ENCODE measurements around the gene TNS1.

The TNS1 gene

DNA sequence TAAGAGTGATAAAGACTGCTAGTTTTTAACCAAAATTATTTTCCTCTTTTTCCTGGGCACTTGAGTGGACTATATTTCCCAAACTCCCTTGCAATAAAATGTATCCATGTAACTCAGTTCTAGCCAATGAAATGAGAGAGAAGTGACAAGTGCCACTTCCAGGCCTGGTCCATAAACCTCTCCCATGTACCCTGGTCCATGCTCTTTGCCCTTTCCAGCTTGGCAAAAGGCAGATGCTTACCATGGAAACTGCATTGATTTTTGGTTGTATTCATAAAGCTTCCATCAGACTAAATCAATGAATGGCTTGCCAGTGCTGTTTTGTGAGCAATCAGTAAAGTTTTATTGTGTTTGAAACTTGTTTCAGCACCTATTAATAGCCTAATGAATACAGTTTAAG lies 229.3 kb downstream of the TNS1 start:
- TF ChIP-seq, protein P1, sequence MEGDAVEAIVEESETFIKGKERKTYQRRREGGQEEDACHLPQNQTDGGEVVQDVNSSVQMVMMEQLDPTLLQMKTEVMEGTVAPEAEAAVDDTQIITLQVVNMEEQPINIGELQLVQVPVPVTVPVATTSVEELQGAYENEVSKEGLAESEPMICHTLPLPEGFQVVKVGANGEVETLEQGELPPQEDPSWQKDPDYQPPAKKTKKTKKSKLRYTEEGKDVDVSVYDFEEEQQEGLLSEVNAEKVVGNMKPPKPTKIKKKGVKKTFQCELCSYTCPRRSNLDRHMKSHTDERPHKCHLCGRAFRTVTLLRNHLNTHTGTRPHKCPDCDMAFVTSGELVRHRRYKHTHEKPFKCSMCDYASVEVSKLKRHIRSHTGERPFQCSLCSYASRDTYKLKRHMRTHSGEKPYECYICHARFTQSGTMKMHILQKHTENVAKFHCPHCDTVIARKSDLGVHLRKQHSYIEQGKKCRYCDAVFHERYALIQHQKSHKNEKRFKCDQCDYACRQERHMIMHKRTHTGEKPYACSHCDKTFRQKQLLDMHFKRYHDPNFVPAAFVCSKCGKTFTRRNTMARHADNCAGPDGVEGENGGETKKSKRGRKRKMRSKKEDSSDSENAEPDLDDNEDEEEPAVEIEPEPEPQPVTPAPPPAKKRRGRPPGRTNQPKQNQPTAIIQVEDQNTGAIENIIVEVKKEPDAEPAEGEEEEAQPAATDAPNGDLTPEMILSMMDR (IDR thresholded peaks at IDR 0.05; ENCODE audit: low read depth, low read length): no peak
- H3K4me3 ChIP-seq (ENCODE audit: low read depth, low read length): no peak overlapping the region

- TF ChIP-seq, protein P1 (IDR thresholded peaks at IDR 0.05; ENCODE audit: low read depth, low read length): no peak
- H3K4me3 ChIP-seq (ENCODE audit: low read depth, low read length): no peak overlapping the region
Observed at GRCh38 chr2:217766356-217766755, 236.4 kb downstream of the TNS1 start.

- no peak overlapping the region for H3K4me3 ChIP-seq (ENCODE audit: low read depth, low read length)
- TF ChIP-seq, protein P1 (IDR thresholded peaks at IDR 0.05; ENCODE audit: low read depth, low read length): no peak
Observed at GRCh38 chr2:217761645-217762277, 241.0 kb downstream of the TNS1 start.

- H3K4me3 ChIP-seq (ENCODE audit: low read depth, low read length): no peak overlapping the region
- TF ChIP-seq, protein P1 (IDR thresholded peaks at IDR 0.05; ENCODE audit: low read depth, low read length): no peak
Observed at GRCh38 chr2:217759991-217760390, 242.8 kb downstream of the TNS1 start.

DNA sequence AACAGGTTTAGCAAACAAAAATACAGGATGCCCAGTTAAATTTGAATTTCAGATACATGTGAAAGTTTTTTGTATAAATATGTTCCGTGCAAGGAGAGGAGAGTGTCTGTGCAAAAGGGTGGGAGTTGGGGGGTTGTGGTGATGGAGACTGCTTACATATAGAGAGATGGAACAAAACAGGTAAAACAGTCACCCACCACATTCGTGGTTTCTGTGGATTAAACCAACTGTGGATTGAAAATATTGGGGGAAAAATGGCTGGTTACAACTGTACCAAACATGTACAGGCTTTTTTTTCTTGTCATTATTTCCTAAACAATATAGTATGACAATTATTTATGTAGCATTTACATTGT lies 245.7 kb downstream of the TNS1 start:
- TF ChIP-seq, protein P1 (IDR thresholded peaks at IDR 0.05; ENCODE audit: low read depth, low read length): no peak
- no peak overlapping the region for H3K4me3 ChIP-seq (ENCODE audit: low read depth, low read length)

DNA sequence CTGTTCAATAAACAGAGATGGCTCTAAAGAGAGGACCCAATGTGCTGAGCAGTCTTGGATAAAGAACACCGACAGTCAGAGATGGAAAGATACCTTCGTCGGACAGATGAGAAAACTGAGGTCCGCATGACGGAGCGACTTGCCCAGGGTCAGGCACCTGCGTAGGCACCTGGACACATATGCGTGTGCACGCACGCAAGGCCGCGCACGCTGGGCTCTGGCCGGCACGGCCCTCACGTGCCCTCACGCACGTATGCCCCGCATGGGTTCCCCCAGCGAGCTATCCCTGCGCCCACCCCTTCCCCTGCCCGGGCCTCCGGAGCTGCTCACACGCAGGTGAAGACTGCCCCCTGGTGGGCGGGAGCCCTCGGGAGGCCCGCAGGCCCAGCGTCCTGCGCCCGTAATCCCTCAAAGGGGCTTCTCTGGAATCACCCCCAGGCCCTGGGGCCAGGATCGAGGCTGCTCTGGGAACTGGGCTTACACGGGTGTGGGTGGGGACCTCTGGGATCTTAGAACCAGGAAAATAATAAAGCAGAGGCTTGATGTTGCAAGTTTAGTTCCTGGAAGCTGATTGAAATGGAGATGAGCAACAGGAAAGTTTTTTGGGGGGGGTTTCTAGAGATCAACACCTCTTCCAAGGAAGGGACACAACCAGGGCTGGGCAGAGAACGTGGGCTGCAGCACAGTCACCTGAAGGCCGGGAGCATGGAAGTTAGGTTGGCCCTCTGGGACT lies 246.3 kb downstream of the TNS1 start:
- TF ChIP-seq, protein P1 (IDR thresholded peaks at IDR 0.05; ENCODE audit: low read depth, low read length): peak; percentile 93
- H3K4me3 ChIP-seq (ENCODE audit: low read depth, low read length): no peak overlapping the region

GRCh38 chr2:217755027-217755745 lies 247.6 kb downstream of the TNS1 start:
- TF ChIP-seq, protein P1 (IDR thresholded peaks at IDR 0.05; ENCODE audit: low read depth, low read length): no peak
- no peak overlapping the region for H3K4me3 ChIP-seq (ENCODE audit: low read depth, low read length)
